MCF 10A (cell line): ENCODE results near the gene NFASC. TPM values are rescaled to one million over a fixed set of nuclear protein-coding genes. Genes with fewer than 3 reads are reported as not detected.
A peak's percentile ranks its signal among the peaks of the same experiment; 100 is the strongest.

Experiments used
- BruUV-seq: library from RNA; stranded (reverse); fragments of 400-500 nt; replicated peaks from 2 replicates; lab custom pipeline; 2021; lab: Mats Ljungman, UMichigan
- CTCF ChIA-PET: fragments of 300-600 bp; sonication (Branson Sonifier 250); formaldehyde crosslinking; extraction: SDS; loops from one replicate; lab custom pipeline; 2021; ENCODE audit warnings: antibody characterized with exemption, inconsistent platforms; lab: Yijun Ruan, JAX
- POLR2A ChIA-PET: fragments of 300-600, 350-650 bp; sonication (Branson Sonifier 250); formaldehyde crosslinking; extraction: SDS; loops from one replicate; lab custom pipeline; 2020; ENCODE audit warnings: antibody characterized with exemption, inconsistent platforms; lab: Yijun Ruan, JAX
- DNase-seq: peaks from one replicate; pipeline ENCODE4 v3.0.0-alpha.2; 2018; ENCODE audit not compliant: unreplicated experiment
- H3K27ac Mint-ChIP-seq: one replicate; pipeline ENCODE4 v1.8.0; 2022; ENCODE audit warnings: mild to moderate bottlenecking, low read depth, mixed read lengths; ENCODE audit not compliant: unreplicated experiment
- H3K27me3 Mint-ChIP-seq: one replicate; pipeline ENCODE4 v1.8.0; 2022; ENCODE audit warnings: mixed read lengths; ENCODE audit not compliant: insufficient read depth, unreplicated experiment
- H3K36me3 Mint-ChIP-seq: one replicate; pipeline ENCODE4 v1.8.0; 2022; ENCODE audit warnings: mild to moderate bottlenecking, moderate library complexity, mixed read lengths; ENCODE audit not compliant: insufficient read depth, unreplicated experiment
- H3K4me1 Mint-ChIP-seq: one replicate; pipeline ENCODE4 v1.8.0; 2022; ENCODE audit warnings: mixed read lengths; ENCODE audit not compliant: insufficient read depth, unreplicated experiment
- H3K4me3 Mint-ChIP-seq: one replicate; pipeline ENCODE4 v1.8.0; 2022; ENCODE audit warnings: mild to moderate bottlenecking, moderate library complexity, mixed read lengths; ENCODE audit not compliant: unreplicated experiment
- H3K9me3 Mint-ChIP-seq: one replicate; pipeline ENCODE4 v1.8.0; 2022; ENCODE audit warnings: mixed read lengths; ENCODE audit not compliant: unreplicated experiment
- intact Hi-C: fragments of 100-400 bp; cut with micrococcal nuclease; formaldehyde crosslinking; loops from 2 replicates; pipeline ENCODE4 v1.14.1; 2022
- total RNA-seq: library from RNA; stranded (reverse); gene quantifications from 2 replicates; pipeline ENCODE4 v1.2.3, GENCODE V29; 2022
- TF ChIP-seq, protein P1 (sequence below): fragments of 200-600 bp; IDR thresholded peaks from one replicate; pipeline ENCODE4 v1.8.0; 2022; ENCODE audit warnings: antibody characterized with exemption, mild to moderate bottlenecking; ENCODE audit not compliant: unreplicated experiment

Gene NFASC
- total RNA-seq, 1 experiment from 2014 or later: 0.98 TPM

DNA sequence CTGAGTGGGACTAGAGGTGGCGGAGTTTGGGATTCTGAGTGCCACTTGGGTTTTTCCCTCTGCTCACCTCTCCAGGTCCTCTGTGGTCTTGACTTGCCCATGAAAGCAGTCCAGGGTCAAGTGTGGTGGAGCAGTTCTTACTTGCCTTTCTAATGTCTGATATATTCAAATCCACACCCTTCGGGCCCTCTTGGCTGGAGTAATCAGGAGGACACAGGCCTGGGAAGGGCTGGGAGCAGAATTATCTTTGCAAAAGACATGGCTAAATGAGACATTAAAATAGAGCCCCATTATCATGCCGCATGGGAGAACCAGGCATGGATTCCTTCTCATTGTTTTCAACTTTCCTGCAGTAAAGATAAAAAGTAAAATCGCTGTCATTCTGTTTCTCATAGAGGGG is 74.0 kb downstream of the NFASC start:
- no peaks in the 10 kb centered on the region for H3K36me3 Mint-ChIP-seq
- BruUV-seq: no TSS peak
- intact Hi-C loops: no loop called here
- no peak overlapping the region for H3K27ac Mint-ChIP-seq
- ChIA-PET CTCF (interaction anchor here (0.6 to 9.4 kb wide), 2 partner anchors 26 to 134 kb away, joined by 4 to 165 read pairs; no protein-coding TSS in a partner anchor), POLR2A (interaction anchor here (0.7 kb wide), 1 partner anchor 17 kb away, joined by 3 read pairs; no protein-coding TSS in a partner anchor)
- no peak overlapping the region for H3K4me3 Mint-ChIP-seq
- no peaks in the 10 kb centered on the region for H3K4me1 Mint-ChIP-seq
- peaks cover 25% of the 10 kb centered on the region for H3K27me3 Mint-ChIP-seq
- no peak for DNase-seq
- TF ChIP-seq, protein P1, sequence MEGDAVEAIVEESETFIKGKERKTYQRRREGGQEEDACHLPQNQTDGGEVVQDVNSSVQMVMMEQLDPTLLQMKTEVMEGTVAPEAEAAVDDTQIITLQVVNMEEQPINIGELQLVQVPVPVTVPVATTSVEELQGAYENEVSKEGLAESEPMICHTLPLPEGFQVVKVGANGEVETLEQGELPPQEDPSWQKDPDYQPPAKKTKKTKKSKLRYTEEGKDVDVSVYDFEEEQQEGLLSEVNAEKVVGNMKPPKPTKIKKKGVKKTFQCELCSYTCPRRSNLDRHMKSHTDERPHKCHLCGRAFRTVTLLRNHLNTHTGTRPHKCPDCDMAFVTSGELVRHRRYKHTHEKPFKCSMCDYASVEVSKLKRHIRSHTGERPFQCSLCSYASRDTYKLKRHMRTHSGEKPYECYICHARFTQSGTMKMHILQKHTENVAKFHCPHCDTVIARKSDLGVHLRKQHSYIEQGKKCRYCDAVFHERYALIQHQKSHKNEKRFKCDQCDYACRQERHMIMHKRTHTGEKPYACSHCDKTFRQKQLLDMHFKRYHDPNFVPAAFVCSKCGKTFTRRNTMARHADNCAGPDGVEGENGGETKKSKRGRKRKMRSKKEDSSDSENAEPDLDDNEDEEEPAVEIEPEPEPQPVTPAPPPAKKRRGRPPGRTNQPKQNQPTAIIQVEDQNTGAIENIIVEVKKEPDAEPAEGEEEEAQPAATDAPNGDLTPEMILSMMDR: no peak
- H3K9me3 Mint-ChIP-seq: no peaks in the 10 kb centered on the region

DNA sequence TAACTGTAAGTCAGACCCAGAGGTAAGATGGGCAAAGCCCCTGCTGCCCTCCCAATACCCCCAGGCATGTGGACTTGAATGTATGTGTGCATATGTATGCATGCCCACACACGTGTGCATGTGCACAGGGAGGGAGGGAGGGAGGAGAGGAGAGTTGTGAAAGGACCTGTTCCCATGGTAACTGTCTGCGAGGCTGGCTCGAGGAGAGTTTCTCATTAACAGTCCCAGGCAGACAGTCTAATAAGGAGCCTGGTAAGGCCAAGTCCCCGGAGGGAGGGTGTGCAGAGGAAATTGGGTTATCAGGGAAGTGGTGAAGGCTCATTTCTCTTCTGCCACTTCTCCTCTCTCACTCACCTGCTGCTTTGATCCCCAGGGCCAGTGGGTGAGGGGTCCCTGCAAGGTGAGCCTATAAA is 74.9 kb downstream of the NFASC start:
- Mint-ChIP-seq H3K4me3 (no peak overlapping the region), H3K36me3 (no peaks in the 10 kb centered on the region), H3K27me3 (peaks cover 34% of the 10 kb centered on the region), H3K27ac (no peak overlapping the region), H3K9me3 (no peaks in the 10 kb centered on the region), H3K4me1 (no peaks in the 10 kb centered on the region)
- intact Hi-C loops: no loop called here
- TF ChIP-seq, protein P1: no peak
- BruUV-seq: no TSS peak
- peak; percentile 27 for DNase-seq
- ChIA-PET CTCF (interaction anchor here (0.6 to 9.4 kb wide), 6 partner anchors 14 to 461 kb away, joined by 3 to 165 read pairs (median 4); no protein-coding TSS in a partner anchor), POLR2A (no interaction called here)

DNA sequence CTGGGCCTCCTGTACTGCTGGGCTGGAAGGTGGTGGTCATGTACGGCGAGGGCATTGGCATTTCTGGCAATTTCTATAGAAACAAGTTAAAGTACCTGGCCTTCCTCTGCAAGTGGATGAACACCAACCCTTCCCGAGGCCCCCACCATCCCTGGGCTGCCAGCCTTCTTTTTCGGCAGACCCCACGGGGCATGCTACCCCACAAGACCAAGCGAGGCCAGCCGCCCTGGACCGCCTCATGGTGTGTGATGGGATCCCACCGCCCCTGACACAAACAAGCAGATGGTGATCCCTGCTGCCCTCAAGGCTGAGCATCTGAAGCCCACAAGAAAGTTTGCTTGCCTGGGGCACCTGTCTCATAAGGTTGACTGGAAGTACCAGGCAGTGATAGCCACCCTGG is 76.0 kb downstream of the NFASC start:
- BruUV-seq: no TSS peak
- Mint-ChIP-seq H3K4me1 (no peaks in the 10 kb centered on the region), H3K27me3 (peaks cover 36% of the 10 kb centered on the region), H3K36me3 (no peaks in the 10 kb centered on the region), H3K9me3 (no peaks in the 10 kb centered on the region), H3K4me3 (no peak overlapping the region), H3K27ac (no peak overlapping the region)
- POLR2A ChIA-PET: no interaction called here
- CTCF ChIA-PET: interaction anchor here (1.1 to 9.4 kb wide), 2 partner anchors 115 to 136 kb away, joined by 3 to 165 read pairs; no protein-coding TSS in a partner anchor
- intact Hi-C loops: no loop called here
- DNase-seq: no peak
- TF ChIP-seq, protein P1: no peak

DNA sequence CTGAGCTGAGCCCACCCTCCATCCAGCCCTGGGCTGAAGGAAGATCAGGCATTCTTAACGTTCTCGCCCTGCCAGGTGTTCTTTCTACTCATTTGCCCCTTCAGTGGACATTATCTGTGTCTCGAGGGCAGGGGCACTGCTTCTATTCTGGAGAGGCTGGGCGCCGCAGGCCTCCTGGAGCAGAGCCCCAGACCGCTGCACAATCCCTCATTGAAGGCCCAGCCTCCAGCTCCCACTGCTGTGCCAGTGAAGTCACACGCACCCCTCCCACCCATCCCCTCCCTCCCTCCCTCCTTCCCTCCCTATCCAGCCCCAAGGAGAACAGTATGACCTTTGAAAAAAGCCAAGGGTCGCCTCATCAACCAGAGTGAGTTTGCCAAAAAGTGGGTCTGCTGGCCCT is 76.7 kb downstream of the NFASC start:
- Mint-ChIP-seq H3K9me3 (no peaks in the 10 kb centered on the region), H3K36me3 (no peaks in the 10 kb centered on the region), H3K4me1 (no peaks in the 10 kb centered on the region), H3K27me3 (peaks cover 36% of the 10 kb centered on the region), H3K4me3 (no peak overlapping the region), H3K27ac (no peak overlapping the region)
- intact Hi-C loops: no loop called here
- no TSS peak for BruUV-seq
- no peak for DNase-seq
- POLR2A ChIA-PET: interaction anchor here (0.6 kb wide), 1 partner anchor 77 kb away, joined by 5 read pairs; no protein-coding TSS in a partner anchor
- TF ChIP-seq, protein P1: no peak
- CTCF ChIA-PET: interaction anchor here (1.6 kb wide), 1 partner anchor 142 kb away, joined by 8 read pairs; no protein-coding TSS in a partner anchor
